Naive thymus-derived CD8-positive, alpha-beta T cell (primary cell): Measurements from ENCODE around the gene RHEB. TPM values are rescaled to one million over a fixed set of nuclear protein-coding genes. Genes with fewer than 3 reads are reported as not detected.

ENCODE experiments used
- ATAC-seq, 2 donors: fragments of 150-1000 bp; cut with Tn5 transposase in 1 of 2; sonication (Bioruptor Pico), chemical (Tn5 transposase) in 1 of 2; 1 replicate in 1 of 2; 2 replicates in 1 of 2; pipeline ENCODE4 v1.10.0; 2021; ENCODE audit warnings: mild to moderate bottlenecking in 2 of 2, moderate library complexity in 2 of 2
- POLR2A ChIA-PET: fragments of 350-600 bp; sonication (Branson Sonifier 250); formaldehyde crosslinking; loops from one replicate; lab custom pipeline; 2021; ENCODE audit warnings: antibody characterized with exemption; lab: Charles Lee
- DNase-seq, 10 donors: peaks; one replicate each; pipeline versions ENCODE4 v3.0.0 to v3.0.0-alpha.2; 2020 to 2022
- H3K27ac Mint-ChIP-seq, 10 donors: one replicate each; pipeline ENCODE4 v1.8.0; 2020 to 2022; ENCODE audit warnings: mild to moderate bottlenecking in 10 of 10, mixed read lengths in 10 of 10, moderate library complexity in 4 of 10, inconsistent platforms in 1 of 10
- H3K27me3 Mint-ChIP-seq, 5 donors: one replicate each; pipeline ENCODE4 v1.8.0; 2021 to 2022; ENCODE audit warnings: mixed read lengths in 5 of 5
- H3K36me3 Mint-ChIP-seq, 3 donors: one replicate each; pipeline ENCODE4 v1.8.0; 2020 to 2022; ENCODE audit warnings: mixed read lengths in 3 of 3, mild to moderate bottlenecking in 2 of 3, inconsistent platforms in 1 of 3
- H3K4me1 Mint-ChIP-seq, 4 donors: one replicate each; pipeline ENCODE4 v1.8.0; 2021 to 2022; ENCODE audit warnings: mixed read lengths in 4 of 4
- H3K4me3 Mint-ChIP-seq, 10 donors: one replicate each; pipeline ENCODE4 v1.8.0; 2020 to 2022; ENCODE audit warnings: mild to moderate bottlenecking in 10 of 10, mixed read lengths in 10 of 10, moderate library complexity in 6 of 10, inconsistent platforms in 1 of 10
- H3K9me3 Mint-ChIP-seq, 9 donors: one replicate each; pipeline ENCODE4 v1.8.0; 2020 to 2022; ENCODE audit warnings: mixed read lengths in 9 of 9, mild to moderate bottlenecking in 3 of 9, inconsistent platforms in 1 of 9, moderate library complexity in 1 of 9
- polyA plus RNA-seq, 3 donors: library from polyadenylated mRNA; unstranded; fragments of 300-500 nt; fragmentation: Illumina TruSeq; gene quantifications; one replicate each; pipeline ENCODE4 v1.2.3, GENCODE V29; 2021
- total RNA-seq, 8 experiments: library from RNA in 2 of 8; stranded (reverse) in 2 of 8; gene quantifications; one replicate each; pipeline ENCODE4 v1.2.3 and lab custom pipeline; 2021 to 2026

Gene RHEB
- total and polyA plus RNA-seq, 5 experiments from 2014 or later, result 31.2 to 48.8 (median 43.7) TPM

DNA sequence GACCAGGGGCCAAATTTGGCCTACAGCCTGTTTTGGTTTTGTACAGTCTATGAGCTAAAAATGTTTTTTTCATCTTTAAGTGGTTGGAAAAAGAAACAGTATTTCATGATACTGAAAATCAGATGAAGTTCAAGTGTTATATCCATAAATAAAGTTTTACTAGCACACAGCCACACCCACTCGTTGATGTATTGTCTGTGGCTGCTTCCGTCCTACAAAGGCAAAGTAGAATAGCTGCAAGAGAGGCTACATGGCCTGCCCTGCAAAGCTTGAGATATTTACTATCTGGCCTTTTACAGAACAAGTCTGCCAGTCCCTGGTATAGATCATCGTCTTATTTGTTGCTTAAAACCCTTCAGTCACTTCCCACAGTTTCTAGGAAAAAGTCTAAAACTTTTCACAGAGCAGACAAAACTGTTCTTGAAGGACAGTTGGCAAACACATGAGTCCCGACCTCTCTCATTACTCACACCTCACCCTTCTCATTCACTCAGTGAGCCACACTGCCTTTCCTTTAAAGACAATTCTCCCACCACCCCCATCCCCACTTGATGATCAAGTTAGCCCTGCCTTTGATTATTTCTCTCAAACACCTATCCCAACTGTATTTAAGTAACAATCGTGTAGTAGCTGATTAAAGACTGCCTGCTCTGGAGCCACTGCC, 9.9 kb downstream of the RHEB start:
- H3K36me3 Mint-ChIP-seq, result no peaks in the 10 kb centered on the region
- H3K4me1 Mint-ChIP-seq, result peaks cover 22 to 87% (median 79%) of the 10 kb centered on the region in 4 donors
- H3K27me3 Mint-ChIP-seq, result no peaks in the 10 kb centered on the region
- POLR2A ChIA-PET, result no interaction called here
- no peak for ATAC-seq
- no peaks in the 10 kb centered on the region for H3K9me3 Mint-ChIP-seq
- H3K4me3 Mint-ChIP-seq, result peak overlapping the region in 3 of 10 donors; percentile 21 to 33 (median 24)
- peak overlapping the region in 1 of 10 donors; percentile 65 for H3K27ac Mint-ChIP-seq
- DNase-seq, result no peak

DNA sequence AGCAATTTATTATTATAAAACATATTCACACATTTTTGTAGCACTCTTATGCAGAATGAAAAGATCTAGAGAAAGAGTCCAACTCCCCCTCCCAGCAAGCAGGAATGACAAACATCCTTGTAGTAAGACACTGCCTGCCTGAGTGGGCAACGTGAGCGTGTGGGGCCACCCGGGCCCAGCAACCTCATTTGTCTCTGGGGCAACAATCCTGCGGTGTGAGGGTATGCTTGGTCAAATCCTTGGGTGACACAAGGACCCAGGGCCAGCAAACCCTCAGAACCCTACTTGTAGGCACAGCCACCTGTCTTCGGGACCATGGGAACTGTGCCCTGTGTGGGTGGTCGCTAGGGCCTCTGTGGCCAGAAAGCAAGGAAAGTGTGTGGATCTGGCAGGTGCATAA, 10.7 kb downstream of the RHEB start:
- Mint-ChIP-seq H3K4me3 (no peak overlapping the region), H3K27ac (no peak overlapping the region), H3K4me1 (peaks cover 22 to 83% (median 77%) of the 10 kb centered on the region in 4 donors), H3K36me3 (no peaks in the 10 kb centered on the region), H3K9me3 (no peaks in the 10 kb centered on the region), H3K27me3 (no peaks in the 10 kb centered on the region)
- POLR2A ChIA-PET, result interaction anchor here (1.5 kb wide), 1 partner anchor 11 kb away, joined by 5 read pairs; the partner anchor contains the start of gene RHEB
- DNase-seq (no peak), ATAC-seq (no peak)

- no peak overlapping the region for H3K27ac Mint-ChIP-seq
- H3K27me3 Mint-ChIP-seq, result no peaks in the 10 kb centered on the region
- H3K4me1 Mint-ChIP-seq, result peaks cover 22 to 85% (median 74%) of the 10 kb centered on the region in 4 donors
- ATAC-seq (no peak), DNase-seq (no peak)
- H3K9me3 Mint-ChIP-seq, result no peaks in the 10 kb centered on the region
- no peak overlapping the region for H3K4me3 Mint-ChIP-seq
- POLR2A ChIA-PET, result interaction anchor here (1.5 kb wide), 1 partner anchor 12 kb away, joined by 5 read pairs; the partner anchor contains the start of gene RHEB
- H3K36me3 Mint-ChIP-seq, result peaks cover 0 to 2% (median 0%) of the 10 kb centered on the region in 3 donors
Measured at GRCh38 chr7:151507806-151508205, 11.9 kb downstream of the RHEB start.

DNA sequence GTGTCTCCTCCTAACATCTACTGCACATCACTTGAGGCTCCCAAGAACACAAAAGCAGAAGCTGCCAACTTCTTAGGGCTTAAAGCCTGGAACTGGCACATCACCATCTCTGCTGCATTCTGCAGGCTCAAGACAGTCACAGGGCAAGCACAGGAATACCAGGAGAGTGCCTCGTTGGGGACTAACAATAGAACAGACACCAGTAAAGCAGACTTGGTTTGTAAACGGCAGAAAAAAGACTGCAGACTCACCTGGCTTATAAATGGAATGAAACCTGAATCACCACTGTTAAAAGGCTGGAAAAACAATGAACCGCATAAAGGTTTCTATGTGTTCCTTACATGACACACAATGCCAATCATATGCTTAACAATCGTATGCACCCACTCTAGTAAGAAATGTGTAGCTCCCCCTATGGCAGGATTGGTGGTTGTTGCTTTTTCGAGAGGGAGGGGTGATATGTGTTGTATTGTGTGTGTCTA, 12.8 kb downstream of the RHEB start:
- no peak overlapping the region for H3K27ac Mint-ChIP-seq
- POLR2A ChIA-PET, result no interaction called here
- ATAC-seq (no peak), DNase-seq (no peak)
- H3K36me3 Mint-ChIP-seq, result peaks cover 0 to 2% (median 0%) of the 10 kb centered on the region in 3 donors
- no peak overlapping the region for H3K4me3 Mint-ChIP-seq
- H3K9me3 Mint-ChIP-seq, result no peaks in the 10 kb centered on the region
- peaks cover 17 to 85% (median 72%) of the 10 kb centered on the region in 4 donors for H3K4me1 Mint-ChIP-seq
- no peaks in the 10 kb centered on the region for H3K27me3 Mint-ChIP-seq

GRCh38 chr7:151505836-151506468, 13.7 kb downstream of the RHEB start:
- H3K36me3 Mint-ChIP-seq, result peaks cover 0 to 5% (median 0%) of the 10 kb centered on the region in 3 donors
- peak overlapping the region in 2 of 10 donors; percentile 71 to 78 for H3K27ac Mint-ChIP-seq
- H3K4me1 Mint-ChIP-seq, result peaks cover 19 to 86% (median 72%) of the 10 kb centered on the region in 4 donors
- H3K4me3 Mint-ChIP-seq, result peak overlapping the region in 1 of 10 donors; percentile 2
- no peaks in the 10 kb centered on the region for H3K27me3 Mint-ChIP-seq
- POLR2A ChIA-PET, result interaction anchor here (0.6 to 1.1 kb wide), 2 partner anchors 13 to 522 kb away, joined by 3 to 4 read pairs; no protein-coding TSS in a partner anchor
- ATAC-seq (no peak), DNase-seq (no peak)
- no peaks in the 10 kb centered on the region for H3K9me3 Mint-ChIP-seq

GRCh38 chr7:151505433-151505832, 14.3 kb downstream of the RHEB start:
- H3K9me3 Mint-ChIP-seq, result no peaks in the 10 kb centered on the region
- no peak for ATAC-seq
- peak overlapping the region in 1 of 10 donors; percentile 2 for H3K4me3 Mint-ChIP-seq
- no peaks in the 10 kb centered on the region for H3K27me3 Mint-ChIP-seq
- H3K36me3 Mint-ChIP-seq, result peaks cover 0 to 5% (median 0%) of the 10 kb centered on the region in 3 donors
- no peak overlapping the region for H3K27ac Mint-ChIP-seq
- POLR2A ChIA-PET, result interaction anchor here (1.1 kb wide), 1 partner anchor 14 kb away, joined by 3 read pairs; no protein-coding TSS in a partner anchor
- no peak for DNase-seq
- peaks cover 22 to 86% (median 72%) of the 10 kb centered on the region in 4 donors for H3K4me1 Mint-ChIP-seq

DNA sequence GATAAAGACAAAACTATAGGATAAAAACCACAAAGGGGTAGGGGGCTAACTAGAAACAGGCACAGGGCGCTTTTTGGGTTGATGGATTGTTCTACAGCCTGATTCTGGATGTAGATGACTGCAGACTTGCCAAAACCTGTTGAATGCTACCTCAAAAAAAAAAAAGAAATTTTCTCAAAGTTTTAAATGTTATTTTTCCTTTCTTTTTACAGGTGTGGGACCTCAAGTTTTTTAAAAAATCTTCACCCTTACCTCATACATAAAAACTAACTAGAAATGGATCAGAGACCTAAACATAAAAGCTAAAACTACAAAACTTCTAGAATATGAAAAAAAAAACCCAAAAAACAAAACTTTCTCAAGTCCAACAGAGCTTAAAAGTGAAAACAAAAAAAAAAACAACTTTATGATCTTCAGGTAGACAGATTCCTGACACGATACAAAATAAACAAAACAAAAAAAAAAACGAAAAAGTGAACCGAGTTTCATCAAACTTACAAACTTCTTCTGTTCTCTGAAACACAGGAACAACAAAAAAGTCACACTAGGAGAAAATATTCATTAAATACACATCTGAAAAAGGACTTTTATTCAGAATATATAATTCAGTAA, 14.9 kb downstream of the RHEB start:
- ATAC-seq (no peak), DNase-seq (no peak)
- no peaks in the 10 kb centered on the region for H3K27me3 Mint-ChIP-seq
- POLR2A ChIA-PET, result interaction anchor here (1.1 kb wide), 1 partner anchor 14 kb away, joined by 3 read pairs; no protein-coding TSS in a partner anchor
- H3K27ac Mint-ChIP-seq, result peak overlapping the region in 2 of 10 donors; percentile 13 to 34
- H3K4me1 Mint-ChIP-seq, result peaks cover 20 to 86% (median 72%) of the 10 kb centered on the region in 4 donors
- no peak overlapping the region for H3K4me3 Mint-ChIP-seq
- peaks cover 0 to 5% (median 0%) of the 10 kb centered on the region in 3 donors for H3K36me3 Mint-ChIP-seq
- H3K9me3 Mint-ChIP-seq, result no peaks in the 10 kb centered on the region

- POLR2A ChIA-PET, result no interaction called here
- no peak overlapping the region for H3K4me3 Mint-ChIP-seq
- H3K4me1 Mint-ChIP-seq, result peaks cover 20 to 85% (median 71%) of the 10 kb centered on the region in 4 donors
- no peaks in the 10 kb centered on the region for H3K9me3 Mint-ChIP-seq
- H3K27me3 Mint-ChIP-seq, result no peaks in the 10 kb centered on the region
- peaks cover 0 to 5% (median 0%) of the 10 kb centered on the region in 3 donors for H3K36me3 Mint-ChIP-seq
- H3K27ac Mint-ChIP-seq, result peak overlapping the region in 1 of 10 donors; percentile 34
- no peak for ATAC-seq
- DNase-seq, result no peak
Measured at GRCh38 chr7:151503902-151504714, 15.6 kb downstream of the RHEB start.

DNA sequence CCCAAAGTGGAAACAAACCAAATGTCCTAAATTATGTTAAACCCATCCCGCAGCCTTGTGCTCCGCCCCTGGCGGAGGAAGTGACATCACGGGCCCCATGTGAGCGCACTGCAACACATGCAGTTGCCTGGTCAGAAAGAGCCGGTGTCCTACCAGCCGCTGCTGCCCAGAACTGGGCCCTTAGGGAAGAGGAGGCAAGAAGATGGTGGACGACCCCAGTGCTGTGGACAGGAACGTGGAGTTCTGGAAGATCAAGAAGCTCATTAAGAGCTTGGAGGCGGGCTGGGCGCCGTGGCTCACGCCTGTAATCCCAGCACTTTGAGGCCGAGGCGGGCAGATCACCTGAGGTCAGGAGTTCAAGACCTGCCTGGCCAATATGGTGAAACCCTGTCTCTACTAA, 18.0 kb downstream of the RHEB start:
- H3K4me1 Mint-ChIP-seq, result peaks cover 31 to 82% (median 76%) of the 10 kb centered on the region in 4 donors
- POLR2A ChIA-PET, result no interaction called here

GRCh38 chr7:151498495-151498894, 21.2 kb downstream of the RHEB start:
- Mint-ChIP-seq H3K4me1 (peaks cover 42 to 89% (median 83%) of the 10 kb centered on the region in 4 donors), H3K9me3 (no peaks in the 10 kb centered on the region), H3K4me3 (peak overlapping the region in 1 of 10 donors; percentile 10), H3K36me3 (peaks cover 0 to 5% (median 0%) of the 10 kb centered on the region in 3 donors), H3K27ac (no peak overlapping the region), H3K27me3 (no peaks in the 10 kb centered on the region)
- DNase-seq (no peak), ATAC-seq (no peak)
- POLR2A ChIA-PET, result no interaction called here

More for the DNA sequence above, 18.0 kb downstream of the RHEB start:
- no peak for DNase-seq
- peak overlapping the region in 1 of 10 donors; percentile 18 for H3K4me3 Mint-ChIP-seq
- H3K27me3 Mint-ChIP-seq, result no peaks in the 10 kb centered on the region
- peaks cover 0 to 5% (median 0%) of the 10 kb centered on the region in 3 donors for H3K36me3 Mint-ChIP-seq
- no peak for ATAC-seq
- peak overlapping the region in 2 of 10 donors; percentile 52 to 66 for H3K27ac Mint-ChIP-seq
- H3K9me3 Mint-ChIP-seq, result no peaks in the 10 kb centered on the region

- Mint-ChIP-seq H3K4me1 (peaks cover 42 to 85% (median 77%) of the 10 kb centered on the region in 4 donors), H3K4me3 (no peak overlapping the region), H3K27me3 (no peaks in the 10 kb centered on the region), H3K36me3 (peaks cover 0 to 4% (median 0%) of the 10 kb centered on the region in 3 donors), H3K9me3 (no peaks in the 10 kb centered on the region), H3K27ac (peak overlapping the region in 1 of 10 donors; percentile 12)
- POLR2A ChIA-PET, result no interaction called here
- DNase-seq (no peak), ATAC-seq (no peak)
Measured at GRCh38 chr7:151497306-151497871, 22.3 kb downstream of the RHEB start.
